GM18511 (cell line): ENCODE measurements around the gene SHISA6.

ENCODE experiments used
- ATAC-seq: cut with Tn5 transposase; IDR thresholded peaks from one replicate; pipeline ENCODE4 v1.9.1; 2021; ENCODE audit warnings: mild to moderate bottlenecking, moderate library complexity; ENCODE audit not compliant: unreplicated experiment

SHISA6 gene

DNA sequence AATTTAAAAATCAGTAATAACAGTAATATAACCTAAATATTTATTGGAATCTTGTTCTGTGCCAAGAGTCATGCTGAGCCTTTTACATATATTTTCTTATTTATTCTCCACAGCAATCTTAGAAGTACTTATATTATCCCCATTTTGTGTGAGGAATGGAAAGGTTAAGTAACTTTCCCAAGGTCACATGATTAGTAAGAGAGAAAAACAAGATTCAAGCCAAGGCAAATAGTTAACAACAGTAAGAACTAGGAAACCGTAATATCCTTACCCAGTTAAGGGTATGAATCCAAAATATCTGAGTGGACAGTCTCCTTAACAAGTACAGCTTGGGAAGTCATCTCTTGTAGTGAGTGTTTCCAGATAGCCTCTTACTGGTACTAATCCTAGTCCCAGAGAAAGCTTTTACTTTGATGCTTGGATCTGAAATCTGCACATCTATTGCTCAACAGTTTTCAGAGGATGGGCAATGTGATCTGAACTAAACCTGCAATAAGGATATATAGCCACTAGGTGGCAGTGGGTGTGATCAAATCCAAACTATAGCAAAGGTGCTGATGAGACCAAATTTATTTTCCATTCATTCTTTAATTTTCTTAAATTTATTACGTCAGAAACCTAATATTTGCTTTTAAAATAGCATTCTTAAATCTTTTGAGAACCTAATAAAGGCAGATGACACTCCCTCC lies 23.3 kb downstream of the SHISA6 start:
- no peak for ATAC-seq

DNA sequence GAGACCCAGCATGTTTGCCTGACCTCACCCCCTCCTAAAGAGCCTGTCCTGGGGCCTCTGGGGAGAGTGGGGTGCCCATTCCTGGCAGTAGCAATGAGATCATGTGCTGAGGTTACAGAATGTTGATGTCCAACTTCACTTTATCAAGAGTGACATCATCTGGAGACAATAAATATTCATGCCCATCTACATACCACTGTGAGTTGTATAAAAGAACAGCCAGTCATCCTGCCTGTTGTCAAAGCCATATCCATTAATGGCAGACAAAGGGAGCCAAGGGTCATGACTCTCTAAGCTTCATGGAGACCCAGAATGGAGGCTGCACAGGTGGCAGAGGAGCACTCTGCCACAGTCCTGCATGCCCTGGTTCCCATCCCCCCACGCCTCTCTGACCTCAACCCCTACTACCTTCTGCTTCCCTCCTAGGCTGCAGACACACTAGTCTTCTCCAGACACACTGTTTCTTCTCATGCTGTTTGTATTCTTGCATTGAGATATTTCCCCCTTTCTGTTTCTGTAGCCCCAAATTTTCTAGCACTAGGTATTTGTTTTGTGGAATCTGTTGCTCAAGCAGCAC lies 27.1 kb downstream of the SHISA6 start:
- no peak for ATAC-seq

DNA sequence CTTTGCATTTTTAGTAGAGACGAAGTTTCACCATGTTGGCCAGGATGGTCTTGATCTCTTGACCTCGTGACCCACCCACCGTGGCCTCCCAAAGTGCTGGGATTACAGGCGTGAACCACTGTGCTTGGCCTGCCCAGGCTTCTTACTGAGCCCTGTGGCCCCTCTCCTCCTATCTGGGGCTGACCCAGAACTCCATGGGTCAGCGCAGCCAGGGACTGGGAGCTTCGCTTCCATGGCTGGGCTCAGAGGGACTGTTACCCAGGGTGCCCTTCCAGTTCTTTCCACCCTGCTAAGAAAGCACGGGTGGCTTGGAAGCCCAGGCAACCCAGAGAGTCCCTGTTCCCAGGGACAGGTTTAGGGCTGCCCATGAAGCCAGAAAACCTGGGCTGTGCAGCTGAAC lies 28.2 kb downstream of the SHISA6 start:
- ATAC-seq, result no peak

DNA sequence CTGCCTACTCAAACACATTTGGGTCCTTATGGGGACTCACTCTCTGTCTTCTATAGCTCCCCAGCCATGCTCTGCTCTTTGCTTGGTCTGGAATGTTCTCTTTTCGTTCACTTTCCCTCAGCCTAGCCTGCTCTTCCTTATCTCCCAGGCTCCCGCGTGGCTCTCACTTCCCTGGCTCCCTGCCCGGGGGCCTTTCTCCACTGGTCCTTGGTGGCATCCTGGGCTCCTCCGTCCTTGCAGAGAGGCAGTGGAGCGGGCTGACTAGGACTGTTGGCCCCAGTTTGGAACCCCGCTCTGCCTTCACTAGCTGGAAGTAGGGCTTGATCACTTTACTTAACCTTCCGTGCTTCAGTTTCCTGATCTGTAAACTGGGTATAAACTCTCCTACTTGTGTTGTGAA lies 31.2 kb downstream of the SHISA6 start:
- no peak for ATAC-seq

DNA sequence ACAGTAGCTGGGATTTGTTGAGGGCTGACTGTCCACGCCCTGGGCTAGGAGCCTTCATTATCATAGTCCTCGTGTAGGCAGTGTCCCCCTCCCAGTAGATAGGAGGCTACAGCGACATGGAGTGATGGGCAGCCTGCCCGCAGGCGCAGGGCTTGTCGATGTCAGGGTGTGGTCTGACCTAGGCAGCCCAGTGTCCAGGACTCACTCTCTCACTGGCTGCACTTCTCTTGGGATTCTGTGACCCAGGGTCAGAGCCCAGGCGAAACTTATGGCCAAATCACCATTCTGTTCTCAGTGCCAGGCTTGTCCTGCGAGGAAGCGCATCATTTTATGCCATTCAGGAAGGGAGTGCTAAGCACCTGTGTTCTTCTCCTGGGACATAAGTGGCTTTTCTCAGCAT lies 32.6 kb downstream of the SHISA6 start:
- ATAC-seq, result no peak

DNA sequence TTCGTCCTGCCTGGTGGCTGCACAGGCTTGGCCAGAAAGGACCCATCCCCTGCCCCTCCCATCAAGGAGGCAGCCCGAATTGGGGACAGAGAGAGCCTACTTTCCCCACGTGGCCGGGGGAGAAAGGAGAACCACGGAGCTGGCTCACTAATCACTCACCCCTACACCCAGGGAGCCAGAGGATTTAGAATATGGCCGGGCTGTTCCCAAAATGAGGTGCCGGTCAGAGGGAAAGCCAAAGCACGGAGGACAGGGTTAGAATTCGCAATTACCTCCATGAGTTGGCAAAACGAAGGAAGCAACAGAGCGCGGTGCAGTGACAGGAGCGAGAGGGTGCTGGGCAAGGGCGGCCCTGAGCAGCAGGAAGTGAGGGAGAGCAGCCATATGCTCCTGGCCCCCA lies 33.1 kb downstream of the SHISA6 start:
- no peak for ATAC-seq

DNA sequence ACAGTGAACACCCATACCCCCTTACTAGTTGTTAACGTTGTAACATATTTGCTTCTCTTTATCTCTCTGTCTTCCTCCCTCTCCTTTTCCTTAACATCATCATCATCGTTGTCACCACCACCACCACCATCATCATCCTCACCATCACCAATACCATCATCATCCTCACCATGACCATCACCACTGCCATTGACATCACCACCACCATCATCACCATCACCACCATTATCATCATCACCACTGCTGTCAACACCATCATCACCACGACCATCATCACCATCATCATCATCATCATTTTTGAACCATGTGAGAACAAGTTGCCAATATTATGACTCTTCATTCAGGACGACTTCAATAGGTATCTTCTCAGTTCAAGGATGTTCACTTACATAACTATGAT lies 35.5 kb downstream of the SHISA6 start:
- no peak for ATAC-seq

DNA sequence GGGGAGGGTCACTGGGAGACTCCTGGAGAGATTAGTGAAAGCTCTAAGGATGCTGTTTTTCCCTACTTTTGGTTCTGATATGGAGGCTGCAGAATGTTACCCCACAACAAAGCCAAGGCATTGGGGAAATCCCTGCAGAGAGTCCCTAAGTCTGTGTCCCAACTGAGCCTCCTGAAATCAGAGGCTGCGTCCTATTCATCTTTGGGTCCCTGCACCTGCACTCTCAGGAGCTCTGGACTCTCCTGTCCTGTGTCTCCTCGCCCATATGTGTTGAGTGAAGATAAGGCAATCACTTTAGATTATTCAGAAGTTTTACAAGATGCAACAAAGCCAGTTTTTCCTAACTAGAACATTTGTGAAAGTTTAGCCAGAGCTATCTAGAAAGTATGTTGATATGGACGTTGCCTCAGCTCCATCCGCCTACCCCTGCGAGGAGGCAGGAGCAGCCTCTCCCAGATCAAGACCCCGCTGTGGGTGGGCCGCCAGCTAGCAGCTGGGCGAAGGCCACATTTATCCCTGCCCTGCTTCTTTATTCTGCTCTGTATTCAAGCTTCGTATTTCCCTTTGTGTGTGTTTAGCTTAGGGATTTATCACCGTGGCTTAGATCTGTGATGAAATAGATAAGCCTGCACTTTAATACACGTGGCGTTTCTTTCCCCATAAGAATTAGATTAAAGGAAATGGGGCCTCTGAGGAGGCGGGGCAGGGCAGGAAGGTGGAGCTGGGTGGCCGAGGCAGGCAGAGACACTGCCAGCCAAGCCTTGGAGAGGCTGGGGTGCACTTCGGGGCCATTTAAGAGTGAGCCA lies 37.4 kb downstream of the SHISA6 start:
- ATAC-seq, result no peak

DNA sequence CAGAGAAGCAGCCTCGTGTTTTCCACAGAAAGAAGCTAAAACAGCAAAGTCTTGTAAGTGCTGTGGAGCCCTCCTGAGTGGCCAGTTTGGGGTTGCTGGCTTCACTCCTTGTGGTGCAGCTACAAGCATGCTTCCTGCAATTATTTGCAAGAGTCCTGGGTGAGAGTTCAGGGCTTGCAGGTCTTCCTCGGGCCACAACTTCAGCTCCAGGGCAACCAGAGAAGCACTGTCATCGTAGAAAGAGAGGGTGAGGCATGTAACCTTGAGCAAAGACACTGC lies 37.9 kb downstream of the SHISA6 start:
- no peak for ATAC-seq

DNA sequence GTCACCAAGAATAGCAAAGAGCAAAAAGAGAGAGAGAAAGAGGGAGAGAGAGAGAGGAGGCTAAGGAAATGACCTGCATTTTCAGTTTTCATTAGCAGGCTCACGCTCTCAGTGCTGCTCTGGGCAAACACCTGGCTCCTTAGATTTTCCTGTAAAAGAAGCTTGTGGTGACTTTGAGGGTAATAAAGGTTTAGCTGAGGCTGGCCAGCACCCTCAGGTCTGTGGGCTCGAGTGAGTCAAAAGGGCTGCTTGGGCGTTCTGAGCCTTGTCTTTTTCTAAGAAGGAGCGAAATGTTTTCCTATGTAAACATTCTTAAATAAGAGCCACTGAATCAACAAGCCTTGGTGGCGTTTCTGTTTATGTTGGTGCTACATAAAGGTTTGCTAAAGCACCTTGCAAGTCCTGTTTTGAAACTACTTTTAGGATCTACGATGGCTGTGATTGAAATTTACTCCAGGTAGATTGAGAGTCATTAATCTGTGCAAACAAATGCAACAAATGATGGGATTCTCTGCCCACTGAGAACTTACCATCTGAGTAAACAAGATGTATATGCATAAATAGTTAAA lies 38.8 kb downstream of the SHISA6 start:
- ATAC-seq, result no peak

DNA sequence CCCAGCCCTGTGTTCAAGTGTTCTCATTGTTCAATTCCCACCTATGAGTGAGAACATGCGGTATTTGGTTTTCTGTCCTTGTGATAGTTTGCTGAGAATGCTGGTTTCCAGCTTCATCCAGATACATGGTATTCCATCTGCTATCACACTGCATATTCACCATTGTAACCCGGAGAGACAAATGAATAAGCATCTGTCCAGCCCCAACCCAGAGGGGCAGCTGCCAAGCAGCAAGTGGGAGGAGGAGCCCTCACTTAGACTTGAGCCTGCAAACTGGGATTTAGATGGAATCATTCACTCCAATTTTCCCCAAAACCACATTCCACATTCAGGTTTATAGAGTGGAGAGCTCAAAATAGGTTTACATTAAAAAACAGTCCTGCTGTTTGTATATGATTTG lies 41.6 kb downstream of the SHISA6 start:
- ATAC-seq, result no peak

DNA sequence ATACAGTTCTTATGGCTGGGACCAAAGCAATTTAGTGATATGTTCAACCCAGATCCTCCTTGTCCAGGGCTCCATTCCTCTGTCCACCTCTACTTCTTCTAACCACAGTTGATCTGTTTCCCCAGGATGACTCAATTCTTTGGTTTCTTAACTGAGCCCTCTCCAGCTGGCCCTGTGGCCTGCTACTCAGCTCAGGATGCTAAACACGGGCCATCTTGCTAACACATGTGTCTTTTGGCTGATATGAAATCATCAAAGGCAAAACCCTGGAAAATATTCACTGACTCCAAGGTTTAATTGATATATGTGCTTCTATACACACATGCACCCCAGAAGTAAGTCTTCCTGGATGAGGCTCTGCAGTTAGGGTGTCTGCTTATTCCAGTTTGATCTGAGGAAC lies 43.8 kb downstream of the SHISA6 start:
- ATAC-seq, result no peak

DNA sequence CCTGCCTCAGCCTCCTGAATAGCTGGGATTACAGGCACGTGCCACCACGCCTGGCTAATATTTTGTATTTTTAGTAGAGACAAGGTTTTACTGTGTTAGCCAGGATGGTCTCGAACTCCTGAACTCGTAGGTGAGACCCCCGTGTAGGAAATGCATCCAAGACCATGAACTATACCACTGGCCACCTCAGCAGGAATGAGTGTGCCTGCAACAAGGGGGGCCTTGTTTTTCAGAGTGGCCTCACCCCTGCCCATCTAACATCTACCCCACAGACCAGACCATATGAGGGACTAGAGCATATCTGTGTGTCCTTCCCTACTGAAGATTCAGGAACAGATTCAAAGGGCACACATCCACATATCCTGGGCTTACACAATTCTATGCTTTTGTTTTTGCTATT lies 44.9 kb downstream of the SHISA6 start:
- no peak for ATAC-seq

DNA sequence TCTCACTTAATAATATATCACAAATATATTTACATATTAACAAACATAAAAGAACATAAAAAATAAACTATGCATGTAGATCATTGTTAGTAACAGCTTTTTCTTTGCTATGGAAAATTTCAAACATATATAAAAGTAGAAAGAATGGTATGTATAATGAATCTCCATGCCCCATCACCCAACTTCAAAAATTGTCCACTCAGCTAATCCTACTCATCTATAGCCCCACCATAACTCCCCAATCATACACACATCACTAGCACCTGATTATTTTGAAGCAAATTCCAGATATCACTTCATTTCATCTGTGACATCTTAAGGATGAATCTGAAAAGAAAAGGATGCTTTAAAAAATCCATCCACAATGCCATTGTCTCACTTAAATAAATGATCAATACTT lies 46.8 kb downstream of the SHISA6 start:
- no peak for ATAC-seq

DNA sequence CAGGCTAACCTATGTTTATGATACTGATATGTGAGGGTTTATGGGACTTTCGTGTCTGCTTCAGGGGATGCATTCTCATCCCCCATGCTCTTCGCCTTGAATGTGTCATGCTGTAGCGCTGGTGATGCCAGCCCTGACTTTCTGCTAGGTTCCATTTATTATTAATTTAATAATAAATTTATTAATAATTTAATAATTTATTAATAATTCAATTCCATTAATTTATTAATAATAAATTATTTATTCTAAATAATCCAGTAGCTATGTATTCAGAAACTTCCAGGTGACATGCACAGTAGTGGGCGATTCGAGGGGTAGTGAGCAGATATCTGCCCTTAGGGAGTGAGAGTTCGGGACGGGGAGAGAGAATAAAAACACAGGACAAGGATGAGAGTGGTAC lies 49.8 kb downstream of the SHISA6 start:
- no peak for ATAC-seq

DNA sequence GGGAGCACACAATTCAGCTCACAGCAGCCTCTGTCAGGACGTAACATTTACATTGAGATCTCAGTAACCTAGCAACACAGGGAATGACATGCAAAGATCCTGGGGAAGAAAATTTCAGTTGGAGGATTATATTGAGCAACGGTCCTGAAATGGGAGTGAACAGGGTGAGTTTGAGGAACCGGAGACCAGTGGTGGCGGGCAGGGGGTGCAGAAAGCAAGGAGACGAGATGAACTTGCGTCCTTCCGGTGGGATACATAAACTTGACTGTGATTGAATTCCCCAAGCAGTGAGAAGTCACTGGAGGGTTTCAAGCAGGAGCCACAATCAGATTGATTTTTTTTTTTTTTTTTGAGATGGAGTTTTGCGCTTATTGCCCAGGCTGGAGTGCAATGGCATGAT lies 51.5 kb downstream of the SHISA6 start:
- no peak for ATAC-seq

DNA sequence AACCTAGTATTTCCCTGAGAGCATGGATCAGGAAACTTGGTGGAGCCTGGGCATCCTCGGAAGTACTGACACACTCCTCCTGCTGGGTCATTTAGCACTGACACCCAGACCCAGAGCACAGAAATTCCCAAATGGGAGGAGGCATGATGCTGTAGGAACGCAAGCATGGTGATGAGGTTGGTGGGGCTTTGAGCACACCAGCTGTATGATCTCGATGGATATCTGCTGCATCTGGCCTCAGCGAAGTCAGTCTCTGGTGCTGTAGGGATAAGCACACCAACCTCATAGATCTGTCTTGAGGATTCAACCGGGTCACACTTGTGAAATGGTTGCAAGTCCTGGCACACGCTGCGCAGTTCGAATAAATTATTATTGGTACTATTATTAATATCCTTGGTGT lies 52.5 kb downstream of the SHISA6 start:
- no peak for ATAC-seq

DNA sequence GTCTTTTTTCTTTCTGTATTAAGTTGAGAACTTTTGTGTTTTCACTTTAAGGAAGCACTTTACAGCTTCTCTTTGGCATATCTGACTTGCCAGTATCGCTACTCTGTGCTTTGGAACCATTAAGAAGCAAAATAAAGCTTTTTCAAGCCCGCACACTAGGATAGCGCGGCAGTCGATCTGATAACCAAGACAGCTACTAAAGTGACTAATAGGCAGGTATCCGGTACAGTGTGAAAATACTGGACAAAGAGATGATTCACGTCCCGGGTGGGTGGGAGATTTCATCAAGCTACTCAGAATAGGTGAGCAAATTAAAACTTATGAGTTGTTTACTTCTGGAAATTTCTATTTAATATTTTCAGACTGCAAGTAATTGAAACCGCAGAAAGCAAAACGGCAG lies 53.8 kb downstream of the SHISA6 start:
- ATAC-seq, result no peak

DNA sequence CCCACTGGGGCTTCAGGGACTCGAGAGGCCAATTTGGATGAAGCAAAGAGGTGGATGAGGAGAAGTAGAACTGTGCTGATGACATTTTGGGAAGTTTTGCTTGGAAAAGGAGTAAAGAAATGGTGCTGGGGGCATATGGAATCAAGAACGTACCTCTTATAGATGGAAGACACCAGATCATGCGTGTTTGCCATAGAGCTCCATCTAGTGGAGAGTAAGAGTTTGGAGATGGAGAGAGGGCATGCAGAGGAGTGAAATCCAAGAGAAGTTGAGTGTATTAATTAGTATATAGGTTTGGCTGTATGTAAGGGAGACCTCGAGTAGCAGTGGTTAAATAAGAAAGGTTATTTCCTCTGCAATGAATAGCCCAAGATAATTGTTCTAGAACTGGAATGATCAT lies 56.0 kb downstream of the SHISA6 start:
- ATAC-seq, result no peak

DNA sequence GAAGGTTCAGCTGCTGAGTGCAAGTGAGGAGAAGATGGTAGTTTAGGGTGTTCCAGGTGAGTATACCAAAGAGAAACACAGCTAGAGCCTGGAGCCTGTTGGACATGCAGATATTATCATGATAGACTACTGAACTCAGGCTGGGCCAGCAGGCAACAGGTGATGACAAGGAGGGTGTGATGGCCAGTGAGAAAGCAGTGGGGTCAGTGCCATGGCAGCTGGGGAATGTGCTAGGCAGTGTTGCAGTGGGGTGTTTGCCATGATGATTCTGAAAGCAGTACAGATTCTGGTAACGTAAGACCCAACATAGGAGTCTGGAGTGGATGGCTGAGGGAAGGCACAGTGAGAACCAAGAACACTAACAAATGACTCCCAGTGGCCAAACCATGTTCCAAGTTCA lies 57.4 kb downstream of the SHISA6 start:
- no peak for ATAC-seq

DNA sequence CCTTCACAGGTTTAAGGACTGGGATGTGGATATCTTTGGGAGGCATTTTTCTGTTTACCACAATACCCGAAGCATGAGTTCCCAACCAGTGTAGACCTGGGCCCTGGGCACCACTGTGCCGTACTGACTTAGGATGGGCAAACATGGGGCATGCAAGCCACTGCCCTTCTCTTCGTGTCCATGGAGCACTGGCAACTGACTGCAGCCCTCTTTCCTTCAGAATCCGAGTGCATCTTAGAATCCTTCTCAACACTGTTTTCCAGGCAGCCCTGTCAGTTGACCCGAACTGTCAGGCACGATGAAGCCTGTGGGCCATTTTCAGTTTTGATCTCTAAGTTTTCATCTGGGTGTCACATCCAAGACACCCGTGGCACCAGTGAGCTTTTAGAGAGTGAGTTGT lies 59.2 kb downstream of the SHISA6 start:
- no peak for ATAC-seq

DNA sequence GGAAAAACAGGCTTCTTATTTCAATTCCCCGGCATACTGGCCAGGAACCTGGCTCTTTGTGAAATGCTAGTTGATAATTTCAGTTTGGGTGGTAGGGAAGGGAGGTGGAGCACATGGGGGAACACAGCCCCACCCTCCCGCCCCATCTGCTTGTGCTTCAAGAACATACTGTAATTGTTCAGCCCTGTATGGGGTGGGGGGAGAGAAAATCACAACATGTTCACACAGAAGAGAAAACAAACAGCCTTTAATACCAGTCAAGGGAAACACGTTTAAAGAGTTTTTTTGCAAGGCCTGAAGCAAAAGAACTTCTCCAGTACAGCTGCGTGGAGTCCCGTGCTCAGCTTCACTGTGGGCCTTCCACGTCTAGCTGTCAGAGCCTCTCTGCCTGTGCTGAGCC lies 59.7 kb downstream of the SHISA6 start:
- no peak for ATAC-seq
